ENCODE measurements around the gene PCSK7. TPM values are rescaled to one million over a fixed set of nuclear protein-coding genes. Genes with fewer than 3 reads are reported as not detected.
A peak's percentile ranks its signal among the peaks of the same experiment; 100 is the strongest.

The PCSK7 gene
- total RNA-seq, 1 donor from 2014 or later, result 14.2 TPM

DNA sequence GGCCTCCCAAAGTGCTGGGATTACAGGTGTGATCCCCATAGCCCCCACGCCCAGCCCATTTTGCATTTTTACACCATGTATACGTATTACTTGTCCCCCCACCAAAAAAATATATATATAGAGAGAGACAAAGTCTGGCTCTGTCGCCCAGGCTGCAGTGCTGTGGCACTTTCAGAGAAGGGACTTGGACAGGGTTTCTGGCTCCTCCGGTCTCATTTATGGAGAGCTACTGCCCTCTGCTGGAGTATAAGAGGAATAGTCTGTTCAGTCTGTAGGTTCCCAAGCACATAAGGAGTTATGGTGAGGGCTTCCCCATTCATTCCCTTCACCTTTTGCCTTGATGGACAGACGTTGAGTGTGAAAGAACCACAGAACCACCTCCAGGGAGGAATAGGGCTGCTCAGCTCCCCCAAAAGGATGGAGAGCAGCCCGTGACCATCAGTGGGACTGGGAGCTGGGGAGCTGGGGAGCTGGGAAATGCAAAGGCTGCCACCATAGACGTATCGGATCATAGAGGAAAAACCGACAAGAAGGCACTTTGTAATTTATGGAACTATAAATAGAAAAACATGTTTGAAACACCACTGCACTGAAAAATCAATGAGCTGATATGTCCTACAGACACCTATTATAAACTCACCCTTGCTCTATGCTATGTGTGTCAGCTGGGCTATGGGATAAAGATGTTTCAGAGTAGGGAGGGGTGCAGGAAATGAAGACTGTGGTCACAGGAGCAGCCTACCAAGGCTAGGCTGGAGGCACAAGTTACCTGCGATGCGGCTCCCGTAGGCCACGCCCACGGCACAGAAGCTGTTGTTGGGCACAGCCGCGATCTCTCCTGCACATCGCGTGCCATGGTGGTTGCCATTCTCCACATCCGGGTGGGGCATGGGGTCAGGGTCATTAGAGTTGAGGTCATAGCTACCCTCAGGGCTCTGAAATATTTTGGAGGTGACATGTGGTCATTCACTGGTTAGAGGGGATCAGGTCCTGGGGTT lies 5.2 kb downstream of the PCSK7 start:
- Histone ChIP-seq H2AFZ (replicated peaks) (no peak overlapping the region), H3K4me3 (no peak overlapping the region), H3K36me3 (no peaks in the 10 kb centered on the region), H3K27ac (no peak overlapping the region), H3K9ac (no peak overlapping the region), H4K20me1 (ENCODE audit: low read depth) (no peaks in the 10 kb centered on the region), H3K4me2 (no peak overlapping the region), H3K4me1 (peaks cover 4% of the 10 kb centered on the region), H3F3A (ENCODE audit: low read depth) (peaks cover 8% of the 10 kb centered on the region), H3K27me3 (no peaks in the 10 kb centered on the region), H3K9me3 (ENCODE audit: low read depth) (no peaks in the 10 kb centered on the region), H3K79me2 (ENCODE audit: low read depth) (peaks cover 19% of the 10 kb centered on the region)
- peak; percentile 84 for DNase-seq (ENCODE audit: low spot score)
- H3K9me3 Mint-ChIP-seq, result no peaks in the 10 kb centered on the region
- peaks cover 7% of the 10 kb centered on the region for H3K36me3 Mint-ChIP-seq
- TF ChIP-seq EZH2 (IDR thresholded peaks at IDR 0.05) (no peak), EZH2phosphoT487 (IDR thresholded peaks at IDR 0.05) (no peak)
- TF ChIP-seq, protein P1, sequence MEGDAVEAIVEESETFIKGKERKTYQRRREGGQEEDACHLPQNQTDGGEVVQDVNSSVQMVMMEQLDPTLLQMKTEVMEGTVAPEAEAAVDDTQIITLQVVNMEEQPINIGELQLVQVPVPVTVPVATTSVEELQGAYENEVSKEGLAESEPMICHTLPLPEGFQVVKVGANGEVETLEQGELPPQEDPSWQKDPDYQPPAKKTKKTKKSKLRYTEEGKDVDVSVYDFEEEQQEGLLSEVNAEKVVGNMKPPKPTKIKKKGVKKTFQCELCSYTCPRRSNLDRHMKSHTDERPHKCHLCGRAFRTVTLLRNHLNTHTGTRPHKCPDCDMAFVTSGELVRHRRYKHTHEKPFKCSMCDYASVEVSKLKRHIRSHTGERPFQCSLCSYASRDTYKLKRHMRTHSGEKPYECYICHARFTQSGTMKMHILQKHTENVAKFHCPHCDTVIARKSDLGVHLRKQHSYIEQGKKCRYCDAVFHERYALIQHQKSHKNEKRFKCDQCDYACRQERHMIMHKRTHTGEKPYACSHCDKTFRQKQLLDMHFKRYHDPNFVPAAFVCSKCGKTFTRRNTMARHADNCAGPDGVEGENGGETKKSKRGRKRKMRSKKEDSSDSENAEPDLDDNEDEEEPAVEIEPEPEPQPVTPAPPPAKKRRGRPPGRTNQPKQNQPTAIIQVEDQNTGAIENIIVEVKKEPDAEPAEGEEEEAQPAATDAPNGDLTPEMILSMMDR (IDR thresholded peaks at IDR 0.05), result peak; percentile 85
- no peak overlapping the region for H3K27ac Mint-ChIP-seq
- peaks cover under 1% of the 10 kb centered on the region for H3K27me3 Mint-ChIP-seq (ENCODE audit: insufficient read depth, low read depth)
- no peak overlapping the region for H3K4me3 Mint-ChIP-seq
- peaks cover 21% of the 10 kb centered on the region for H3K4me1 Mint-ChIP-seq

DNA sequence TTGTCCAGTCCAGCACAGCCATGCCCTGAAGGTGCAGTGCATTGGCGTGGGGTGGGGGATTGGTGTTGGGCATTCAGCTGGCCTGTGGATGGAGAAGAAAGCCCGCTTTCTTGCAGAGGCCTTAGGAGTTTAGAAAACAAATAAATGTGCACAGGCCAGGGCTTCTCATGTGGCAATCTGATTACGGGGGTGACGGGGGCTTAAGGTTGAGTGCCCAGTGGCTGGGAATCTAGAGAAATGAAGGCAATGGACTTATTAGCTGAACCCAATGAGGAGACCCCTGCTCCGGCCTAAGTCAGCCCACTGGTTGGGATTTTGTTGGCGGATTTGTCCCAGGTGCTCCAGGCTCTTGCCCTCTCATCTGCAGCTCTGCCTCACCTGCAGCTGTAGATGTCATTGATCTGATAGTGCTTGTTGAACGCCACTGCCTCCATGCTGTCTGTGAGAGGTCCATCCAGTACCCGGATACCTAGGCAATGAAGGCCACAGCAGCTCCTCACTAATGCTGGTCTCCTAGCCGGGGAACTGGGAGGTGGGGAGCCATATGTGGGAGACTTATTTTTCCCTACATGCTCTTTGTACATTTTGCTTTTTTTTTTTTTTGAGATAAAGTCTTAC lies 6.2 kb downstream of the PCSK7 start:
- Histone ChIP-seq H3K79me2 (ENCODE audit: low read depth) (peaks cover 9% of the 10 kb centered on the region), H4K20me1 (ENCODE audit: low read depth) (no peaks in the 10 kb centered on the region), H3F3A (ENCODE audit: low read depth) (peaks cover 8% of the 10 kb centered on the region), H2AFZ (replicated peaks) (no peak overlapping the region), H3K4me1 (no peaks in the 10 kb centered on the region), H3K27me3 (no peaks in the 10 kb centered on the region), H3K36me3 (no peaks in the 10 kb centered on the region), H3K4me2 (no peak overlapping the region), H3K9me3 (ENCODE audit: low read depth) (no peaks in the 10 kb centered on the region), H3K27ac (no peak overlapping the region), H3K9ac (no peak overlapping the region), H3K4me3 (no peak overlapping the region)
- Mint-ChIP-seq H3K4me1 (peaks cover 11% of the 10 kb centered on the region), H3K27me3 (ENCODE audit: insufficient read depth, low read depth) (no peaks in the 10 kb centered on the region), H3K9me3 (no peaks in the 10 kb centered on the region), H3K4me3 (no peak overlapping the region), H3K27ac (no peak overlapping the region), H3K36me3 (peaks cover 7% of the 10 kb centered on the region)
- DNase-seq (ENCODE audit: low spot score), result no peak
- TF ChIP-seq, protein P1 (IDR thresholded peaks at IDR 0.05), result no peak
- TF ChIP-seq EZH2phosphoT487 (IDR thresholded peaks at IDR 0.05) (no peak), EZH2 (IDR thresholded peaks at IDR 0.05) (no peak)

DNA sequence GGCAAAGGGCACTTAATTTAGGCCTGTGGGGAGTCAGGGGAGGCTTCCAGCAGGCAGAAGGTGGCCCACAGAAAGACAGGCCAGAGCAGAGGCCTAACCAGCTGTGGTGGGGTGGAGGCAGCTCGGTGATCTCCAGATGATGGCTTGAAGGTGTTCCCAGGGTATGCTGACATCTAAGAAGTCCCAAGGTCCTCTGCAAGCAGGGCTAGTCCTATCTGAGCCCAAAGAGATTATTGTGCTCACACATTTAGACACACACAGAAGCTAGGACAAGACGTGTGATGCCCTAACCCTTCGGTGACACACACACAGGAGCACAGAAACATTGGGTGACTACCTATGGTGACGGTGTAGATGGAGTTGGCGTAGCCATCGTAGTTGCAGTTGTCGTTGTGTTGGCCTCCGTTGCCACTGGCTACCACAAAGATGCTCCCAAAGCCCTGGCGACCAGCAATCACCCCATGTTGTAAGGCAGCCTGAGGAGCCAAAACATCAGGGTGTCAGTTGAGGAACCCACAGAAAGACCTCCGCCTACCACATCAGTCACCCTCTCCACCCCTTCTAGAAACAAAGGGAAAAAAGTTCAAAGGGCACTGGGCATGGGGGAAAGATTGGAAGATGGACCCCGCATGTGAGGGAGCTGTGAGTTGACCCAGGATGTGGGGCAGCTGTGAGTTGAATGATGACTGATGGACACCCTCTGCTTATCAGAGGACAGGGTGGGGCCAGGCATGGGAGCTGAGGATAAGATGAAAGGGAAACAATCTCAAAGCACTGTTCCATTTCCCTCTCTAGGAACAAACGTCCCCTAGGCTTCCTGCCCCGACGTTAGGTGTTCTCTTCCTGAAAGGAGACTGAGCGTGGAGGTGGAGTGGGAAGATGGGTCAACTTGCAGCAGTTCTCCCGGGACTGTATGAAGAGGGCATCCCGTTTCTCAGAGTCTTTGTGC lies 7.9 kb downstream of the PCSK7 start:
- no peak overlapping the region for H3K9ac ChIP-seq
- Mint-ChIP-seq H3K27me3 (ENCODE audit: insufficient read depth, low read depth) (no peaks in the 10 kb centered on the region), H3K4me1 (peaks cover 3% of the 10 kb centered on the region), H3K36me3 (peaks cover 8% of the 10 kb centered on the region), H3K27ac (no peak overlapping the region), H3K4me3 (no peak overlapping the region), H3K9me3 (no peaks in the 10 kb centered on the region)
- no peak overlapping the region for H3K27ac ChIP-seq
- H3K79me2 ChIP-seq (ENCODE audit: low read depth), result no peaks in the 10 kb centered on the region
- H3F3A ChIP-seq (ENCODE audit: low read depth), result peaks cover 8% of the 10 kb centered on the region
- no peak for DNase-seq (ENCODE audit: low spot score)
- no peak overlapping the region for H3K4me3 ChIP-seq
- H2AFZ ChIP-seq (replicated peaks), result no peak overlapping the region
- no peaks in the 10 kb centered on the region for H4K20me1 ChIP-seq (ENCODE audit: low read depth)
- TF ChIP-seq, protein P1 (IDR thresholded peaks at IDR 0.05), result no peak
- no peak for TF ChIP-seq EZH2phosphoT487 (IDR thresholded peaks at IDR 0.05)
- TF ChIP-seq EZH2 (IDR thresholded peaks at IDR 0.05), result no peak
- no peak overlapping the region for H3K4me2 ChIP-seq
- H3K36me3 ChIP-seq, result no peaks in the 10 kb centered on the region
- H3K27me3 ChIP-seq, result no peaks in the 10 kb centered on the region
- no peaks in the 10 kb centered on the region for H3K9me3 ChIP-seq (ENCODE audit: low read depth)
- no peaks in the 10 kb centered on the region for H3K4me1 ChIP-seq

Data from neural progenitor cell (in vitro differentiated cells).